ENCODE results near the gene PRKAR1B.

Gene PRKAR1B

DNA sequence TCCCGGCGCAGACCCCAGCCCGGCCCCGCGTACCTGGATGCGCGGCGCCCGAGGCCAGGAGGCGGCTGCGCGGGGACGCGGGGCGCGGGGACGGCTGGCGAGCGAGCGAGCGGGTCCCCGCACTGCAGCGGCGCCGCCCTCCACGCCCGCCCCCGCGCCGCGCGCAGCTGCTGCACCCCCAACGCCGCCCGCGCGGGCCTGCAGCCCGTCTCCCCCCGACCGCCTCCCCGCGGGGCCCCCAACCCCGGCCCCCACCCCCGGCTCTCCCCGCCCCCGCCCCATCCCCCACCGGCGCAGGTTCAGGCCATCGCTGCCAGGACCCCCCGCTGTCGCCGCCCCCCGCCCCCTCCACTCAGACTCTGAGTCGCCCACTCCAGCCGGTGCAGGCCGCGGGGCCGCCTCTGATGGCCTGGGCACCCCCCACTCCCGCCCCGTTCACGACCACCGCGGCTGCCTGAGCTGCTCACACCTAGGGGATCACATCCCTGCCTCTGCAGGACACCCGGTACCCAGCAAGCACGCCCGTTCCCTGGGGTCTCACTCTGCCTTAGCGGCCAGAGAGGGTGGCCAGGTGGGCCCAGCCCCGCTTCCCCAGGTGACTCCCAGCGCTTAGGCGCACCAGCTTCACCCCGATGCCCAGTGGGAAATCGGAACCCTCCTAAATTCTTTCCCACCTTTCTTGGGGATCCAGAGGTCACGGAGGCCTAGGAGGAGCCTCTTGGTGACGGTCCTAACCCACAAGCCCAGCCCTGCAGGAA lies 14.5 kb downstream of the PRKAR1B start:
- H3K4me3 ChIP-seq (ENCODE audit: low read length), result no peak overlapping the region
- no peak for DNase-seq (ENCODE audit: low read depth)
- TF ChIP-seq, protein P1, sequence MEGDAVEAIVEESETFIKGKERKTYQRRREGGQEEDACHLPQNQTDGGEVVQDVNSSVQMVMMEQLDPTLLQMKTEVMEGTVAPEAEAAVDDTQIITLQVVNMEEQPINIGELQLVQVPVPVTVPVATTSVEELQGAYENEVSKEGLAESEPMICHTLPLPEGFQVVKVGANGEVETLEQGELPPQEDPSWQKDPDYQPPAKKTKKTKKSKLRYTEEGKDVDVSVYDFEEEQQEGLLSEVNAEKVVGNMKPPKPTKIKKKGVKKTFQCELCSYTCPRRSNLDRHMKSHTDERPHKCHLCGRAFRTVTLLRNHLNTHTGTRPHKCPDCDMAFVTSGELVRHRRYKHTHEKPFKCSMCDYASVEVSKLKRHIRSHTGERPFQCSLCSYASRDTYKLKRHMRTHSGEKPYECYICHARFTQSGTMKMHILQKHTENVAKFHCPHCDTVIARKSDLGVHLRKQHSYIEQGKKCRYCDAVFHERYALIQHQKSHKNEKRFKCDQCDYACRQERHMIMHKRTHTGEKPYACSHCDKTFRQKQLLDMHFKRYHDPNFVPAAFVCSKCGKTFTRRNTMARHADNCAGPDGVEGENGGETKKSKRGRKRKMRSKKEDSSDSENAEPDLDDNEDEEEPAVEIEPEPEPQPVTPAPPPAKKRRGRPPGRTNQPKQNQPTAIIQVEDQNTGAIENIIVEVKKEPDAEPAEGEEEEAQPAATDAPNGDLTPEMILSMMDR (IDR thresholded peaks at IDR 0.05; ENCODE audit: insufficient read depth, low read depth, low read length, missing control alignments), result no peak

DNA sequence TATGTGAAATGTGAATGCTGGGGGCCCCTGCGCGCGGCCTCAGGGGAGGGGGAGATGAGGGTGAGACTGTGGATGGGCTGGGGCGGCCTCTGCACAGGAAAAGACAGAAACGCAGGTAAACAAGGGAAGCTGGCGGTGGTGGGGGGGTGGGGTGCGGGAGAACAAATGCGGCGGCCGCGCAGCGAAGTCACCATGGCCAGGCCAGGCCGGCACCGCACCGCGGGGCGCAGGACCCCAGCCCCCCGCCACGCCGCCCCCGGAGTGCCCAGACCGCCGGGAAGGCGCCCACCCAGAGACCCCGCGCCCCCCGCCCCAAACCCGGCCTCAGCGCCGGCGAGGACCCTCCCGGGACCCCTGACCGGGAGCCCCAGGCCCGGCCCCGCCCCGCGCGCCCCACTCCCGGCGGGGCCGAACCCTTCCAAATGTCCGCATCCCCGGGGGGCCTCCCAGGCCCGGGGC lies 15.1 kb downstream of the PRKAR1B start:
- TF ChIP-seq, protein P1 (IDR thresholded peaks at IDR 0.05; ENCODE audit: insufficient read depth, low read depth, low read length, missing control alignments), result no peak
- DNase-seq (ENCODE audit: low read depth), result no peak
- H3K4me3 ChIP-seq (ENCODE audit: low read length), result no peak overlapping the region

DNA sequence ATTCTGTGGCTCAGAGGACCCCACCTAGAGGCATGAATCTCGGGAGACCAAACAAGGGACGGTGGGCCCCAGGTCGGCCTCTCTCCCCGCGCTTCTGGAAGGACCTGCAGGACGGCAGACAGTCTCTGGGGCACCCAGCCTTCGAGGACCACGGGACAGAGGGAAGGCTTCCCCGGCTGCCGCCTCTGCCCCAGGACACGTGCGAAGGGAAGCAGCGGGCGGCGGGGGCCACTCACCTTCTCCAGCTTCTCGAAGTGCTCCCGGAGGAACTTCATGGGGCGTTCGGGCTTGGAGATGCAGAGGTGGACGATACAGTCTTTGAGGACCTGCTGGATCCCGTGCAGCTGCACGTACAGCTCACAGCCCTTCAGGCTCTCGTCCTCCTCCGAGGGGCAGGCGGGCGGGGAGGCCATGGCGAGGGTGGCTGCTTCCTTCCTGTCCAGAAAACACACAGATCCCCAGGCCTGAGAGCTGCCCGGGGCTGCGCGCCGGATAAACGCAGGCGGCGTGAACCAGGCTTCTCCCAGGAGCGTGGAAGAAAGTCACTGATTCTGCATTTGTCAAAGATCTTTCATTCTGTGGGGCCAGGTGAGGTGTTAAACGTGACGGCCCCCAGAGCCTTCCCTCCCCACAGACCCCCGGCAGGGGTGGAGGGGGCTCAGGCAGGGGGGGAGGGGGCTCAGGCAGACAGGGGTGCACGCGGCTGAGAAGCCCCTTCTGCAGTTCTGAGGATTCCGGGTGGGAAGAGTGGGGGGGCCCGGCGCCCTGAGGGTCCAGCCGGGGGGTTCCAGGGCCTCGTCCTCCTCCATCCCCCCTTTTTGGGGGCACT lies 15.8 kb downstream of the PRKAR1B start:
- TF ChIP-seq, protein P1 (IDR thresholded peaks at IDR 0.05; ENCODE audit: insufficient read depth, low read depth, low read length, missing control alignments), result no peak
- no peak for DNase-seq (ENCODE audit: low read depth)
- no peak overlapping the region for H3K4me3 ChIP-seq (ENCODE audit: low read length)

DNA sequence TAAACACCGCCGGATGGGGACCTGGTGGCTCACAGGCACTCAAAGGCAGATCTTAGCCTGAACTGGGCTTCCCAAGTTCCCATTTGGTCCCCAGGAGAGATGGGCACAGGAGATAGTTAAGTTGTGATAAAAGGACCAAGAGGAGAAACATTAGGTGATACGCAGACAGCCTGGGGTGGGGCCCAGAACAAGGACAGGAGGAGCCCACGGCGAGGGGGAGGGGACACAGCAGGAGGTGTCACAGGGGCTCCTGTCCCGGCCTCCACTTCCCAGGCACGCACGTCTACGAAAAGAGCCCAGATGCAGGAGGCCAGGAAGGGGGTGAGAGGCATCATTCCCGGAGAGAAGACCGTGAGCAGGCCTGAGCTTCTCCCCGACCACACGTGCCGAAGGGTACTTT lies 16.9 kb downstream of the PRKAR1B start:
- TF ChIP-seq, protein P1 (IDR thresholded peaks at IDR 0.05; ENCODE audit: insufficient read depth, low read depth, low read length, missing control alignments), result no peak
- no peak overlapping the region for H3K4me3 ChIP-seq (ENCODE audit: low read length)
- DNase-seq (ENCODE audit: low read depth), result no peak

DNA sequence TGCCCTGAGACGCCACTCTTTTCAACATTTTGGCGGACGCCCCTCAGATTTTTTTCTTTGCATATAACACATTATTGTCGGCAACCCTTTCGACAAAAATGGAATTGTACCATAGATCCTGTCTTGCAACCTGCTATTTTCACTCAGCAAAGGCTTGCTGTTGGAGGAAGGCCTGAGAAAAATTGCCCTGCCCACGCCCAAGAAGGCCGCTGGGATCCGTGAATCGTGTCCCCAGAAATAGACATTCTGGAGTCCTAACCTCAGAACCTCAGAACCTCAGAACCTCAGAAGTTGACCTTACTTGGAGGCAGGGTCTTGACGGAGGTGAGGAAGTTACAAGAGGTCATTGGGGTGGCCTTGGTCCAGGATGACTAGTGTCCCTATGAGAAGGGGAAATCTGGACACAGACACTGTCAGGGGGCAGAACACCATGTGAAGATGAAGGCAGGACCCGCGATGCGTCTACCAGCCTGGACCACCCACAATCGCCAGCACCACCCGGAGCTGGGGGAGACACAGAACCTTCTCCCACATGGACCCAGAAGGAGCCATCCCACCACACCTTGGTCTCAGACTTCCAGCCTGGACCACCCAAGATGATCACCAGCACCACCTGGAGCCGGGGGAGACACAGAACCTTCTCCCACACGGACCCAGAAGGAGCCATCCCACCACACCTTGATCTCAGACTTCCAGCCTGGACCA lies 19.6 kb downstream of the PRKAR1B start:
- no peak for DNase-seq (ENCODE audit: low read depth)
- TF ChIP-seq, protein P1 (IDR thresholded peaks at IDR 0.05; ENCODE audit: insufficient read depth, low read depth, low read length, missing control alignments), result no peak
- no peak overlapping the region for H3K4me3 ChIP-seq (ENCODE audit: low read length)

DNA sequence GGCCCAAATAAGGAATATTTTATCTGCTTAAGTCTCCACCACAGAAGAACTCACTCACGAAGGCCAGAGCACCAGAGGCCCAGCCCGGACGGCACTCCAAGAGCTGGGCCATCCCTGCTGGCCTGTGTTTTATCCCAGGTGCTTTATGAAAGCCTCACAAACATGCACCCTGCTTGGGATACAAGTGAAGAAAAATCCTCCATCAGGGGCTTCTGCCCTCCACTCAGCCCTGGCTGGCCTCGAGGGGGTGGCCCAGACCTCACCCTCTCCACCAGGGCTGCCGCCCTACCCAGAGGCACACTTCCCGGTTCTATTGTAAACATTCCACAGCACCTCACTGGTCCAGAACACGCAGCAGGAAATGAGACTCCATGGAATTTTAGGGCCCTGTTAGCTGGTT lies 20.4 kb downstream of the PRKAR1B start:
- H3K4me3 ChIP-seq (ENCODE audit: low read length), result no peak overlapping the region
- TF ChIP-seq, protein P1 (IDR thresholded peaks at IDR 0.05; ENCODE audit: insufficient read depth, low read depth, low read length, missing control alignments), result no peak
- DNase-seq (ENCODE audit: low read depth), result no peak
